ENCODE results near the gene PLEKHA7.

PLEKHA7 gene

DNA sequence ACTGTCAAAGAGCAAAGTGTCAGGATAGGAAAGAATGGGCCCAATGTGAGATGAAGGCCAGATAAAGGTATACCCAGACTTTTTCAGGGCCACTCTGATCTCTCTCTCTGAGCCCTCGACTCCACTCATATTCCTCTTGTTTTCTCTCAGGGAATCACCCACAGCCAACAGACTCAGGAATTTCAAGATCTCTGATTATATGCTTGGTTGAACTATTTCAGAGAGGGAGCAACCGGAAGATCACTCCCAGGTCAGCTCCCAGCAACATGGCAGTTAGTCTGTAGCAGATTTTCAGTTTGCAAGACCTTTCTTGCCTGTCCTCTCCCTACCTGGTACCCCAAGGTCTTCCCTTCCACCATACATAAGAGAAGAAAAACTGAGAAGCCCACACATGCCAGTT lies 173.3 kb downstream of the PLEKHA7 start:
- in situ Hi-C loops (cut with HindIII; ENCODE audit: low pct_ligation_motif_present, low pct_unique_long_range_greater_than_20kb, low sequenced_read_pairs) = no loop called here
- peak; percentile 61 for DNase-seq

DNA sequence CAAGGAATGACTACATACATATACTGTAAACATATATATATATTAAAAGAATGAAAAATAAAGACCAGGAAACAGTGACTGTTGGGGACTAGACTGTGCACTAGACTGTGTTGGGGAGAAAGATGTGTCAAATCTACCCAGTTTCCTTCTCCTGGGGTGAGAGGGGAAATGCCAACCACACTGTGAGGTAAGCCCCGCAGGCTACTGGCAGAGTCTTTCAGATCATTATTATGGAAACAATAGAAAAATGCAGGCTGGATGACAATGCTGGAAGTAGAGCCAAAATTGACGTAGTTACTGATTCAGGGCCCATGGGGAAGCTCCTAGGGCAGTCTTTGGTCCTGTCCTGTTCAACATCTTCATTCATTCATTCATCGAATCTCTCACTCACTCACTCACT lies 174.4 kb downstream of the PLEKHA7 start:
- in situ Hi-C loops (cut with HindIII; ENCODE audit: low pct_ligation_motif_present, low pct_unique_long_range_greater_than_20kb, low sequenced_read_pairs) = no loop called here
- no peak for DNase-seq

DNA sequence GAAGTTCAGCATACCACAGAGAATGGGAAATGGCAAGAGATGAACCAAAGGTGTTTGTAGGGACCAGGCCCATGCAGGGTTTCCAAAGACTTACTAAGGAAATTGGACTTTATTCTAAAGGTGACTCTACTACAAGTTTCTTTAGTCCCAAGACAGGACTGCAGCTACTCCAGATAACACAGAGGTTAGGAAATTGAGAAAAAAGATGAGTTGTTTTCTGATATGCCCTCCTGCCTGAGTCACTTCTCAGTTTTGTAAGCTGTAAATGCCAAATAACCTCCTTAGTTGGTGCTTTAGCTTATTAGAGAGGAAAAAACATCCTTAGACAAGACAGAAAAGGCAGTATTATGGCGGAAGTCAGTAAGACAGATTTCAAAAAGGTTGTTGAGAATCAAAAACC lies 179.8 kb downstream of the PLEKHA7 start:
- in situ Hi-C loops (cut with HindIII; ENCODE audit: low pct_ligation_motif_present, low pct_unique_long_range_greater_than_20kb, low sequenced_read_pairs) = no loop called here
- no peak for DNase-seq

DNA sequence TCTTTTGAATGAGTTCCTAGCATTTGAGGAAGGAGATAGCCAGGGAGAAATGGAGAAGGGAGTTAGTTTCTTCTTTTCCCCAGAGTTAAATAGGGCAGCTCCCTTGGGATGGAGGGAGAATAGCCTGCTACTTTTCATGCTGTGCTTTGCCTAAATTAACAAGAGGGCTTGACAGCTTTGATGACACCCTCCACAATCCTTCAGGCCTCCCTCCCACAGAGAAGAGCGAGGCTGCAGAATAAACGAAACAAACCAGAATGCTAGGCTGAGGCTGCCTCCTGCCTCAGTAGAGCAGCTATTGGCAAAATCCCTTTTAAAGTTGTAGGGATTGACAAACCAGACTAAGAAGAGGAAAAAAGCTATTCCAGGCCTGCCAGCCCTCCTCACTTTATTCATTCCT lies 181.2 kb downstream of the PLEKHA7 start:
- in situ Hi-C loops (cut with HindIII; ENCODE audit: low pct_ligation_motif_present, low pct_unique_long_range_greater_than_20kb, low sequenced_read_pairs) = no loop called here
- DNase-seq = no peak

DNA sequence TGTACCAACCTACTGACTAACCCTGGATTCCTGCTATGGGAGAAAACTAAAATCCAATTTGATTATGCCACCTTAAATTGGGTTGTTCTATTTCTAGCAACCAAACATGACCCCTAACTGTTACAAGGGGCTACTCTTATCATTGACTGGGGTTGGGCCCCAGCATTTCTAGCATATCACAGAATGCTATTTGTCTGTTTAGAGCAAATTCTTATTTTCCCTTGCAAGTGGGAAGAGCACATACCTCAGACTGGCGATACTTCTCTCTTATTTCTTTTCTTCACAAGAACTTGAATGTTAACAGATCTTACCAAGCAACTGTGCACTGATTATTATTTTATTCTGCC lies 182.0 kb downstream of the PLEKHA7 start:
- DNase-seq = no peak
- in situ Hi-C loops (cut with HindIII; ENCODE audit: low pct_ligation_motif_present, low pct_unique_long_range_greater_than_20kb, low sequenced_read_pairs) = no loop called here

DNA sequence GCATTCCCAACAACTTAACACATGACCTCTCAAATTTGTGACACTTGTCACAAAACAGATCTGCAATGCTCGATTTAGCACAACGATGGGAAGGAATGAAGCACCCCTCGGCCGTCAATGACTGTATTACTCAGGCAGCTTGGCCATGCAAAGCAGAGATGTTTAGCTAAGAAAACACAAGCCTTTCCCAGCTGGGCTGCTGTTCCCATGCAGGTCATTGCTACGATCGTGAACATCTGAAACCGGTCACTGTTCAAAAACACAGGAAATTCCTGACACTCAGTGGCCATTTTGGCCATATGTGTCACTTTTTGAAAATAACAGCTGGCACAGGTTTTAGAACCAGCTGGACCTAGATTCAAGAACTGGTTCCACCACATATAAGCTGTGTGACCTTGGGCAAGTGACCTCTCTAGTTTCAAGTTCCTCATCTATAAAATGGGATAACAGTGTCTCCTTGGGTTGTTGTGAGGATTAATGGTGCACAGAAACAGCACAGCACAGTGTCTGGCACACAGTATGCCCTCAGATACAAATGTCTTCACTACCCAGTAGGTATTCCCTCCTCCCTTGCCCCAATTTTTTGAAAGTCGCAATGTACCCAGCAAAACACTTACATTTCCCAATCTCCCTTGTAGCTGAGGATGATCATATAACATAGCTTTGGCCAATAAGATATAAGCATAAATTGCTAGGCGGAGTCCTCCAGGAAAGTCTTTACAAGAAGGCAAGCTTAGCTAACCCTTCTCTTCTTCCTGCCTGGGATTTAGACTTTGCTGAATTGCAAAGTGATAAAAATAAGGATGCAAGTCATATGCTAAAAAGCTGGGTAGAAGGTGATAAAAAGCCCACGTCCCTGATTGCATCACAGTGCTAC lies 182.7 kb downstream of the PLEKHA7 start:
- no peak for DNase-seq
- in situ Hi-C loops (cut with HindIII; ENCODE audit: low pct_ligation_motif_present, low pct_unique_long_range_greater_than_20kb, low sequenced_read_pairs) = no loop called here

DNA sequence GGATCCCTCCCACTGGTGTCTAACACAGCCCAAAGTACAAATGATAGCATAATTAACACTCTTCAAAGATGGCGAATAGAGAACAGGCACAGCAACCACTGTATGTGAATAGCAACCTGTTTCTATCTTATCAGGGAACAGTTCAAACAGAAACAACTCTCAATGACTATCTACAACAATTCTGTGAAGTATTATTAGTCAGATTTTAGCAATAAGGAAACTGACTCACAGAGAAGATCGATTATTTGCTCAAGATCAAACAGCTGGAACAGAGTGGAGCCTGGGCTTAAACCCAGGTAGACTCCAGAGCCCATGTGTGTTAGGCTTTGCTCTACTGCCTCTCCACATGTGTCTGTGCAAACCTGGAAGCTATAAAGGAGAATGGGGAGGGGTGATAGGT lies 187.1 kb downstream of the PLEKHA7 start:
- no peak for DNase-seq
- in situ Hi-C loops (cut with HindIII; ENCODE audit: low pct_ligation_motif_present, low pct_unique_long_range_greater_than_20kb, low sequenced_read_pairs) = no loop called here

DNA sequence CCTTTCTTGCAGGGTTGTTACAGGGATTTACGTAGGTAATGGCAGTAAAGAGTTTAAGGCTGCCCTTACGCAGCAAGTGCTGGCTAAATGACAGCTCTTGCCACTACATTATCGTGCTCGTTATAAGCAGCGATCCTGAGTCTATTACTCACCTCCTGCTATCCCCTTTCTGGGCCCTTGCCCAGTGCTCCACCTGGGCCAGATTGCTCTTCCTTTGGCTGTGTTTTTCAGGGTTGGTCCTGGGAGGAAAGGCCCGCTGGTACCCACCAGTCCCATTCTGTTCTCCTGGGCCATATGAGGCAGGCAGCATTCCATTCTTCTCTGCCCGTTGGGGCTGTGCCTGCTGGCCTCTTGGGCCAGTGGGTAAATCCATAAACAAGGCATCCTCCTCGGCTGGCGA lies 188.2 kb downstream of the PLEKHA7 start:
- in situ Hi-C loops (cut with HindIII; ENCODE audit: low pct_ligation_motif_present, low pct_unique_long_range_greater_than_20kb, low sequenced_read_pairs) = no loop called here
- DNase-seq = no peak

DNA sequence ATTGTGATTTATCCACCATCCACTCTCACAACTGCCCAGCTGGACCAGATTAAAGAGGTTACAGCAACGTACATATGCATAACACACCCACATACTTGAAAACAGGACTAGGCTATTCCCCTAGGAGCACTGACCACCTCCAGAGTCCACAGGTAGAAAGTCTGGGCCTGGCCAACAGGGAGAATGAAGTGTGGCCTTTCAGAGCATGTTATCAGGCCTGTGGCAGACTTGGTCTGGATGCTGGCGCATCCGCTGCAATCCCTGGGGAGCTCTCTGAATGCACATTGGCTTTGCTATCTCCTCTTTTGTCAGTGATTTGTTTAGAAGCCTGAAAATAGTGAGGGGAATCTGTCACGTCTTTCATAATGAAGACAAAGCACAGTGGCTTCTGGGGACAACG lies 189.1 kb downstream of the PLEKHA7 start:
- in situ Hi-C loops (cut with HindIII; ENCODE audit: low pct_ligation_motif_present, low pct_unique_long_range_greater_than_20kb, low sequenced_read_pairs) = no loop called here
- no peak for DNase-seq

DNA sequence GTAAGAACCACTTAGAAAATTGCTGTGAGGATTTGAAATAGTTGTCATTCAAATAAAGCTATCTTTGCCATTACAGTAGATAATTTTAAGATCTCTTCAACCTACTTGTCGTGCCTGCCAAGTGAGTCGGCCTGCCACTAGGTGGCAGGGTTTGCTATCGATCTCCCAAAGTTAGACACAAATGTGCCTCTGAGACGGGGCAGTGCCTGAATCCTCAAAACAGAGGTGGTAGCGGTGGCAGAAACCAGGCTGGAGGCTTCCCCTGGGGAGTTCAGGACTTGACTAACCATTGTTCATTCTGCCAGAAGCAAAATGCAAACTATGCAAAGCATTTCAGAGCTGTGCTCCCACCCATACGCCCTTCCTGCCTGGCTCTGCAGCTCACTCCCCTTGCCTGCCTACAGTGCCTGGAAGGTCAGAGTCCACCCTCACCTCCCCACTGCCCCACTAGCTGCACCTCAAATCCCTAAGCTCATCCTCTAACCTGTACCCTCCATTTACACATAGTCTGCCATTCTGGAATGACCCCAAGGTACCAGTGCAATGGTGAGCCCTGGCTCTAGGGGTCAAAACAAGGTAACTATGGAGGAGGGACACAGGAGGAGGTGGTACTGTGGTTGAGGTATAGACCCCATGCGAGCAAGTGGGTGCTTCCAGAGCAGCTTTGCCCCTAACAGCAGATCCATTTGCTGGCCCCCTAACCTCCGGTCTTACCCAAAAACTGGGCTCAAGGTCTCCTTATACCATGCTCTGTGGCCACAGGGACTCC lies 193.7 kb downstream of the PLEKHA7 start:
- in situ Hi-C loops (cut with HindIII; ENCODE audit: low pct_ligation_motif_present, low pct_unique_long_range_greater_than_20kb, low sequenced_read_pairs) = no loop called here
- peak; percentile 67 for DNase-seq

DNA sequence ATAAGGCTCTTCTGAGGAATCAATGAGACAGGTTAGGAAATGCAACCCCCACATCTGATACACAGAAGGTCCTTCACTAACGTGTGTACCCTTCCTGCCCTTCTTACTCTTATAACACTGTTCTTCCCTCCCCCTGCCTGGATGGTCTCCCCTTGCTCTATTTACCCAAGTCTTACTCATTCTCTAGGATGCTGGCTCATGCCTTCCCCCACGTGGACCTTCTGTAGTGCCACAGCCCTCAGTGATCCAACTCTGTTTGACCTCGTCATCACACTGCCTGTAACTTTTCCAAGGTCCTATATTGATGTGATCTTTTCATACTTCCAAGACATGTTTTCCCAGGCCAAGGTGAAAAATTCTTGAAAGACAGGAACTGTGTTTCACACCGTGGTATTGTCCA lies 195.9 kb downstream of the PLEKHA7 start:
- no peak for DNase-seq
- in situ Hi-C loops (cut with HindIII; ENCODE audit: low pct_ligation_motif_present, low pct_unique_long_range_greater_than_20kb, low sequenced_read_pairs) = no loop called here

DNA sequence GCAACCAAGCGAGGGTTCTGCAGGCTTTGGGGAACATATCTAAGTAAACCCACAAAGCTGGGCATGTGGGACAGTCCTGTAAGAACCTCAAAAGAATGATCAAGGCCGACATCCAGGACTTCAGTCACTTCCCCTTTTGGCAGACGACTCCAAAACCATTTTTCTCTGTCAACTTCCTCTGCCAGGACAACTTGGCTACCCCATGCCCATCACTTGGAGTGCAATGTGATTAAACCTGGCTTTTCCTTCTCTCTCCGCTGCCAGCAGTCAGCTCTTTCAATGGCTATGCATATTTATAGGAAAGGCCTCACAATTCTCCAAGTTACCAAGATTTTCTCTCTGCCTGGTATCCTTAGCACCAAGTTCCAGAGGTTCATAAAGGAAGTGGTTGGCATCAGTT lies 196.9 kb downstream of the PLEKHA7 start:
- in situ Hi-C loops (cut with HindIII; ENCODE audit: low pct_ligation_motif_present, low pct_unique_long_range_greater_than_20kb, low sequenced_read_pairs) = no loop called here

DNA sequence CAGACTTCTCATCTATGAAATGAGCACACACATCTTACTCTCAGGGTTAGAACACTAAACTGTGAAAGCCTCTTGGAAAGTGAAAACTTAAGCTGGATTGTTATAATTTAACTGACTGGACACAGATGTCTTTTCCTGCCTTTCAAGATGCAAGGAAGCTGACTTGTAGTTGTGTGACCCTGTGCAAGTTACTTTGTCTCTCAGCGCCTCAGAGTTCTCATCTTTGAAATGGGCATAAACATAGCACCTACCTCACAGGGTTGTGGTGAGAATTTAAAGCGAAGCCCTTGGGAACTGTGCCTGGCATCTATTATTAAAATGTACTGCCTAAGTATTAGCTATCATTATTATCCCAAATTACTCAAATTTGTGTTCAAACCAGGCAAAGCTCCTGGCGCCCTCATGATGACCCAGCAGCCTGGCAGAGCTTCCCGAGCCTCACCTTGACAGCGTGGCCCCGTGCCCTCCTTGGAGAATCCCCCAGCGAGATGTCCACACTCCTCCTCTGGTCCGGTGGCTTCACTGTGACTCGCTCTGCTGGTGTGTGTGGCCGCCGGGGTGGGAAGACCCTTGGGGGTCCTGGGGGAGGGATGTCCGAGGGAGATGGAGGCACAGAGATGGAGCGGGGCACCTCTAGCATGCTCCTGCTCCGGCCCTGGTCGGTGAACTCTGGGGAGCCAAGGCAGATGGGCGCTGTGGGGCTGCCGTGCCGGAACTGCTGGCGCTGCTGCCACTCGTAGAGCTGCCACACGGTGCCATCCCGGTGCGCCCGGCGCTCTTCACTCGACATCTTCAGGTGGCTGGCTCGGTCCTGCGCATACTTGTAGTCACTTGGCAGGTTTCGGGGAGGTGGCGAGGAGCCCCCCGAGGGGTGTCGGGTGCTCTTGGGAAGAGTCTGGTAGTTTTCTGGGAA lies 197.6 kb downstream of the PLEKHA7 start:
- in situ Hi-C loops (cut with HindIII; ENCODE audit: low pct_ligation_motif_present, low pct_unique_long_range_greater_than_20kb, low sequenced_read_pairs) = no loop called here
- no peak for DNase-seq

More for the DNA sequence above, 196.9 kb downstream of the PLEKHA7 start:
- DNase-seq = no peak

DNA sequence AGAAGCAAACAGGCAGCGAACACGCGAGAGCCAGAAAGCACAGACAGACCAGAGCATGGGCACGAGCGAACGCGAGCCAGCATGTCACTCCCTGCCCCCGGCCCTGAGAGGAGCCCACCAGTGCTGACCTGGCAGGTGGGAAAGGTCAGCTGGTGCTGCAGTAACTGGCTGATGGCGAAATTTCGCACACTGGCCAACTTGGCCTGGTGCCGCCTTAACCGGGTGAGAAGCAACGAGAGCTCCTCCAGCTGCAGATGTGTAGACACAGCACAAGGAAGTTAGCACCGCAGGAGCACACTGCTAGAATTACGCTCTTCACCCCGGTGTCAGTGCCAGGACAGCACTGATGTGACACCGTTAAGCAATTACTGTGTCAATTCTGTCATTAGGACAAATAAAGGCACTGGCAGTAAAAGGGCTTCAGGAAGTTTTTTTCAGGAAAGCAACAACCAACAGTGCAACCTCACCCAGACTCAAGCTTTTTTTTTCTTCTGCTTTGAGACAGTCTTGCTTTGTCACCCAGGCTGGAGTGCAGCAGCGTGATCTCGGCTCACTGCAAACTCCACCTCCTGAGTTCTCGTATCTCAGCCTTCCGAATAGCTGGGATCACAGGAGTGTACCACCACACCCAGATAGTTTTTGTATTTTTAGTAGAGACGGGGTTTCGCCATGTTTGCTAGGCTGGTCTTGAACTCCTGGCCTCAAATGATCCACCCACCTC lies 199.0 kb downstream of the PLEKHA7 start:
- in situ Hi-C loops (cut with HindIII; ENCODE audit: low pct_ligation_motif_present, low pct_unique_long_range_greater_than_20kb, low sequenced_read_pairs) = no loop called here
- no peak for DNase-seq

DNA sequence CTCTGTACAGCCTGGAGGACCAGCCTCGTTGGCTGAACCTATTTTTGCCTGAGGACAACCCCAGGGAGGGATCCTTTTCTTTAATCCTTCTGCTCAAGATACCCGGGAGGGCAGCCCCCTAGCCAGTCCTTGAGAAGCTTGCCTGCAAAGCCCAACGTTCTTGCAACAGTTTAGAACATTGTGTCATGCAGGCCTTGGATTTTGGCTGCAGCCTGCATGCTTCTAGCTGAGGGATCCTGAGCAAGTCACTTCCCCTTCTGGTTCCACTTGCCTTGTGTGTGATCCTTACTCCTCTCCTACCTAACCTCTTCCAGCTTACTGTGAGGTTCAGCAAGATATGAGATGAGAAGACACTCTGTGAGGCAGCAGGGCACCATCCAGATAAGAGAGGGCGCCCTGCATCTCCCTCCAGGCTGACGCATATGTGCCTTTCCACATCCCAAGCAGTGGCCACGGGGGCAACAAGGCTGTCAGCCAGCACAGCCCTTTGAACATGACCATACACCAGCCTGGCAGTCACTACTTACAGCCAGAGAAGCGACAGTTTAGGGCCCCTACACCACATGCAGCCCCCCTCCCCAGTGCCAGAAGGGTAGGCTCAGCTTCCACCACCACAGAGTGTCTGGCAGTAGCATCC lies 199.7 kb downstream of the PLEKHA7 start:
- DNase-seq = no peak

DNA sequence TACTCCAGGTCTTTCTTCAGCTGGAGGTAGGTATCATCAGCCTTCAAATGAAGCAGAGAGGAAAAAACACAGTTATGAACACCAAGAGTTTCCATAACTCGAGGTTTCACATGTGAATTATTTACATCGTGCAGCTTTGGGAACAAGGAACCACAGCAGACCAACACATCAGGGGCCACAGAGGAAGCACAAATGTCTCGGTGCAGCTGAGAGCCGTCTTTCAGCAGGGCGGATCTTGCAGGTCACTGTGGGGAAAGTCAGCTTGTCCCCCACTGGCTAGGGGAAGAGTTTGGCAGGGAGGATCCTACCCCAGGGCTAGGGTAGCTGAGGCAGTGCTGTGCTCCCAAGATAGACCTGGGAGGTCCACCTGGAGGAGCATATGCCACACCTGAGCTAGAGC lies 201.1 kb downstream of the PLEKHA7 start:
- no peak for DNase-seq
- in situ Hi-C loops (cut with HindIII; ENCODE audit: low pct_ligation_motif_present, low pct_unique_long_range_greater_than_20kb, low sequenced_read_pairs) = no loop called here

More for the DNA sequence above, 199.7 kb downstream of the PLEKHA7 start:
- in situ Hi-C loops (cut with HindIII; ENCODE audit: low pct_ligation_motif_present, low pct_unique_long_range_greater_than_20kb, low sequenced_read_pairs) = no loop called here

DNA sequence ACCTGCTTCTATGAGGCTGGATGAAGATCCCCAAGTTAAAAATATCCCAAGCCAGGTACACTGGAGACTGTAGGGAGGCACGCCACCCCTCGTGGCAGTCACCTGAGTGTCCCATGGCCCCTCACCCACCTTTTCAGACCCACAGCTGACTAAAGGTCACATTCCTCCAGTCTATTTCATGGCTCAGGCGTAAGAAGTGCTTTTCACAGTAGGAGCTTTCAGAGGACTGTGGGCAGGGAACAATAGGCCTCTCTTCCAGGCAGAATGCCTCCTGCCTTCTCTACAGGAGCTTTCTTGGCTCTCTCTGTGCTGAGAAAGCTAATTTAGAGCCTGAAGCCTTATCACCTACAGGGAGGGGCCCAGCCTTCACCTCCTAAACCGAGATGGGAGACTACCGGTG lies 201.9 kb downstream of the PLEKHA7 start:
- DNase-seq = no peak
- in situ Hi-C loops (cut with HindIII; ENCODE audit: low pct_ligation_motif_present, low pct_unique_long_range_greater_than_20kb, low sequenced_read_pairs) = no loop called here
